PC-9 (cell line): ENCODE data around the gene NUP153.

ENCODE experiments used
- CTCF ChIP-seq: fragments of 200-600 bp; sonication (generic); conservative IDR thresholded peaks from 2 replicates; pipeline ENCODE4 v1.6.1; 2017; ENCODE audit warnings: mixed run types, antibody characterized with exemption, mild to moderate bottlenecking, moderate library complexity
- EZH2 ChIP-seq: fragments of 200-600 bp; sonication (generic); IDR thresholded peaks from 2 replicates; pipeline ENCODE4 v1.8.0; 2017; ENCODE audit warnings: antibody characterized with exemption, low read depth

- TF ChIP-seq CTCF (no peak), EZH2 (no peak)
Measured at GRCh38 chr6:17596085-17596484, 110.6 kb downstream of the NUP153 start.
